ENCODE measurements around the gene MRPL36.
"Not testable (repeated sequence)": the region's sequence is repeated elsewhere in the genome, so short reads cannot be mapped to it uniquely, and the experiment has no call there.

Gene MRPL36

GRCh38 chr5:1815071-1815786, 15.6 kb upstream of the MRPL36 start:
- no peak for DNase-seq (ENCODE audit: low spot score)

- DNase-seq (ENCODE audit: low spot score), result no peak
Measured at GRCh38 chr5:1814183-1815020, 14.8 kb upstream of the MRPL36 start.

DNA sequence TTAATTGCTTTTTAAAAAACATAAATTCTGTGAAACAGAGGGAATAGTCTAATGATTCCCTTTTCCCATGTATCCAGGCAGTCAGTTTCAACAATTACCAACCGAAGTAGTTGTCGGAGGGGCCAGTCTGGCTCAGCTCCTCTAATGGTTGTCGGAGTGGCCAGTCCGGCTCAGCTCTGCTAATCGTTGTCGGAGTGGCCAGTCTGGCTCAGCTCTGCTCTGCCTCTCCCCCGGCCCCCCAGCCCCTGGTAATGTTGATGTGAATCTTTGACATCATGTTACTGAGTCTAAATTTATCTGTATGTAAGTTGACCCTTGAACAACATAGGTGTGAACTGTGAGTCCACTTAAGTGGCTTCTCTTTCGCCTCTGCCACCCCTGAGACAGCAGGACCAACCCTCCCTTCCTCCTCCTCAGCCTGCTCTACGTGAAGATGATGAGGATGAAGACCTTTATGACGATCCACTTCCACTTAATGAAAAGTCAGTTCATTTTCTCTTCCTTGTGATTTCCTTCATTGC, 11.0 kb upstream of the MRPL36 start:
- no peak for DNase-seq (ENCODE audit: low spot score)

DNA sequence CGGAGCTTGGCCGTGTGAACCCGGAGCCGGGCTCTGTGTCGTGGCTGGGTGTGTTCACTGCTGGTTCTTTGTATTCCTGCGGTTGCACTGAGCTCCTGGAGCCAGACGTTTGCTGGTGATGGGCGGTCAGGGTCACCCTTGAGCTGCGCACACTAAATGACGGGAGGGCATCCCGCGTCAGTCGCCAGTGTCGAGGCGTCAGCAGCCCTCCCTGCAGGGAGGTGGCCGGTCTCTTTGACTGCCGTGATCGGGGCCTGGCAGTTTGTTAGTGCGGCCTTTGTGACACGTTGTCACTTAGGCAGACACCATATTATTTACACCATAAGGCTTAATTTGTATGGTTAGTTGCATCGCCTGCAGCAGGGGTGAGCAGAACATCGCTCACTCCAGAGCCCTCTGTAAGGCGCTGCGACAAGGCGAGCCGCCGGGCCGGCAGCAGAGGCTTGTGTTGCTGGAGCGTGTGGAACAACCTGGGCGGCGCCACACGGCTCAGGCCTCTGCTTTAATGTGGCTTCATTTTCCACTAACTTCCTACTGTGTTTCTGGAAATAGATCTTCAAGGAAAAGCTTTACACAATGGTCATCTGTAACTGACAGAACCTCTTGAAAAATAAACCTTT, 9.9 kb upstream of the MRPL36 start:
- no peak for DNase-seq (ENCODE audit: low spot score)

- DNase-seq (ENCODE audit: low spot score), result no peak
Measured at GRCh38 chr5:1808439-1808838, 8.8 kb upstream of the MRPL36 start.

DNA sequence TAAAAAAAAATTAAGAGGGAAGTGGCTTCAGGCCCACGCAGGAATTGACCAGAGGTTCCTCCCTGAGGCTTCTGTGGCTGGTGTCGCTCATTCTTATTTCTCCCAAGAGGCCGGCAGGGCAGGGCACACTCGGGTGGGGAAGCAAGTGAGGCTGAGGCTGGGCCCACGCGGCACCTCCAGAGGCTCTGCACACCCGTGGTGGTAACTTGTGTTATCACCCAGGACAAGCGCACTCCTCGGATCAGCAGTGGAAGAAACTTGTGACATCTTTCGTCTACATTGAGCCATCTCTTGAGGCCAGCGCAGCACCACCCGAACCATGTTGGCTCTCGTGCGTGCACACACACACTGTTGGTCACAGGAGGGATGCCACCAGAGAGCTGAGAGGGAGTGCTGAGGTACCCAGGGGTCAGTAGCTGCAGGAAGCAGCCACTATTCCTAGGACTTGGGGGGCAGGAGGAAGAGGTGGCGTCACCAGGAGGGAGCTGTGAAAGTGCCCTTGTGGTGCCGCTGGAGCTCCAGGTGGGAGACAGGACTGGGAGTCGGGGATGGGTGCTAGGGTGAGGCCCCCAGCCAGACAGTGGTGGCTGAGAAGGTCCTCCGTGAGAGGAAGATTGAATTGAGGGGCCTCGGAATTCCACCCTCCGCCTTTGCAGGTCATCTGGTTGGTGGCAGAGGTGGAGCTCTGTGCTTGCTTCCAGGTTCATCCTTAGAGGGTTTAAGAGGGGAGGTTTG, 8.0 kb upstream of the MRPL36 start:
- no peak for DNase-seq (ENCODE audit: low spot score)

DNA sequence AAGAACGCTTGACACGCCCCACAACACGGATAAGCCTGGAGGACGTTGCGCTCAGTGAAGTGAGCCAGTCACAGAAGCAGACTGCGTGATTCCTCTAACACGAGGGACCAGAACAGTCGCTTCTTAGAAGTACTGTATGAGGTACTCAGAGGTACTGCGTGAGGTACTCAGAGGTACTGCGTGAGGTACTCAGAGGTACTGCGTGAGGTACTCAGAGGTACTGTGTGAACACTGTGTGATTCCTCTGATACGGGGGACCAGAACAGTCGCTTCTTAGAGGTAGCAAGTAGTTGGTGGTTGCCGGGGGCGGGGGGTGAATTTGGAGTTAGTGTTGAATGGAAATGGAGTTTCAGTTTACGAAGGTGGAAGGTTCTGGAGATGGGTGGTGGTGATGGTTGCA, 7.3 kb upstream of the MRPL36 start:
- DNase-seq (ENCODE audit: low spot score), result no peak

GRCh38 chr5:1806199-1806598, 6.6 kb upstream of the MRPL36 start:
- no peak for DNase-seq (ENCODE audit: low spot score)

GRCh38 chr5:1805736-1806135, 6.1 kb upstream of the MRPL36 start:
- DNase-seq (ENCODE audit: low spot score), result no peak

GRCh38 chr5:1805326-1805725, 5.7 kb upstream of the MRPL36 start:
- DNase-seq (ENCODE audit: low spot score), result no peak

DNA sequence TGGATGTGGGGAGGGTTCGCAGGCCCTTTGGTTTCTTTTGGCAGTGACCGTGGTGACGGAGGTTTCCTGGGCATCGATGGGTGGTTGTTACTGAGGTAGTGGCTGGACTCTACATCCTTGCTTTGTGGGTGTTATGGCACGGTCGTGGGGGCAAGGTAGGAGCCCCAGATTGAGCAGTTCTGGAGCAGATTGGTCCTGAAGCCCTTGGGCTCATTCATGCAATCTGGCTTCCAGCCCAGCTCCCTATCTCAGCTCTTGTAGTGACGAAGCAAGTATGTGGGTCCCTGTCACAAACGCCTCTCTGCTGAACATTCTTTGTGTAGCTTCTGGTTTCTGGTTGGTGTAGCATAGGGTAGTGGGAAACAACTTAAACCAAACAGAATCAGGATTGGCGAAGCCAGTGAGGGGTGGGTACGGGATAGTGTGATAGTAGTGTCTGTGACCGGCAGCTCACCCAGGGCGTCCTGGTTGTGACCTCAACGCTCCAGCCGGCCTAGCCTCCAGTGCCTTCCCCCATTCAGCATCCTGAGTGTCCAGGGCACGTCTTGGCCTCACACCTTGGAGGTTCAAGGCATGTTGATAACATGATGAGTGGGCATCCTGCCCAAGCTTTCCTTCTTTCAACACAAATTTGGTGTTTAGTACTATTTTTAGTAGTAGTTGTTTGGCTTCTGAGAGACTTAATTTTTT, 4.5 kb upstream of the MRPL36 start:
- no peak for DNase-seq (ENCODE audit: low spot score)

DNA sequence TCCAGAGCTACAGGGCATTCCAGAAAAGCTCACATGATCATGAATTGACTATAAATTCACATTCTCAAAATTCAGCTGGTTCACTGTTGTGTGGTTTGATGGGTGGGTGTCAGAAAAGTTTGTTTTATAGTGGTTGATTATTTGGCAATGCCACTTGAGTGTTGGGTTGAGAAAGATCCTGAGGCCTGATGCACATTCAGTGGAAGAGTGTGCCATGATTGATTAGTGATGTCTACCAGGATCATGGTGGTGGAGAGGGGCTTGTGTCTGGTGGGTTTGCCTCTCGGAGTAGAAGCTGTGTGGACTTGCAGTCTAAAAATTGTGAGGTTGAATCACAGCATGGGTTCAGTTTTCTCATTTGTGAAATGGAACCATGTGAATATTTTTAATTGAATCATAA, 3.6 kb upstream of the MRPL36 start:
- DNase-seq (ENCODE audit: low spot score), result no peak

- DNase-seq (ENCODE audit: low spot score), result peak; percentile 49
Measured at GRCh38 chr5:1801967-1802295, 2.3 kb upstream of the MRPL36 start.

DNA sequence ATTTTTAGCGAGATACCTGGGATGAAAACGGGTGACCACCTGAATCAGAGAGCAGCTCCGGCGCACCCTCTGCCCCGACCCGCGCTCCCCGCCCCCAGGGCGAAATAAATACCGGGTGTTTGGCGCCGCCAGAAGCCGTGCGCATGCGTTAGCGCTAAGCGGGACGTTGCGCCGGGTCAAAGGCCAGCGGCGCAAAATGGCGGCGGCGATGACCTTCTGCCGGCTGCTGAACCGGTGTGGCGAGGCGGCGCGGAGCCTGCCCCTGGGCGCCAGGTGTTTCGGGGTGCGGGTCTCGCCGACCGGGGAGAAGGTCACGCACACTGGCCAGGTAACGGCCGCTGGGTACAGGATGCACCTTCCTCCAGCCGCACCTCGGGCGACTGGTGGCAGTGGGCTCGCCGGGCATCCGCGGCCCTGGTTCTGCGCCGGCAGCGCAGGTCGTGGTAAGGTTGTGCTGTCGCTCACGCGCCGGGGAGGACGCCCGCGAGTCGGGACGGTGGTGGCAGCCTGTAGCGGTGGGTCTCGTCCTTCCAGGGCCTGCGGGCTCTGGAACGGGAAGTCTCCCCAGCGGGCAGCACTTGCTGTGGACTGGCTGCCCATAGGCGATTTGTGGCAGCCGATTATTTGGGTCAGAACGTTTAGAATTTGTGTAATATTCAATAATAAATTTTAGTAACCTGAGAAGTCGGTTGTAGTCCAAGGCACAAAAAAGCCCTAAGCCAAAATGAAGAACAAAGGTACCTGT, 1.8 kb upstream of the MRPL36 start, which contains the start of gene NDUFS6:
Gene NDUFS6, plus strand, starts transcription at position 186 of the 745 bp plus-strand sequence. Its CDS starts 11 bp downstream, at position 197.
- DNase-seq (ENCODE audit: low spot score), result peak; percentile 82

DNA sequence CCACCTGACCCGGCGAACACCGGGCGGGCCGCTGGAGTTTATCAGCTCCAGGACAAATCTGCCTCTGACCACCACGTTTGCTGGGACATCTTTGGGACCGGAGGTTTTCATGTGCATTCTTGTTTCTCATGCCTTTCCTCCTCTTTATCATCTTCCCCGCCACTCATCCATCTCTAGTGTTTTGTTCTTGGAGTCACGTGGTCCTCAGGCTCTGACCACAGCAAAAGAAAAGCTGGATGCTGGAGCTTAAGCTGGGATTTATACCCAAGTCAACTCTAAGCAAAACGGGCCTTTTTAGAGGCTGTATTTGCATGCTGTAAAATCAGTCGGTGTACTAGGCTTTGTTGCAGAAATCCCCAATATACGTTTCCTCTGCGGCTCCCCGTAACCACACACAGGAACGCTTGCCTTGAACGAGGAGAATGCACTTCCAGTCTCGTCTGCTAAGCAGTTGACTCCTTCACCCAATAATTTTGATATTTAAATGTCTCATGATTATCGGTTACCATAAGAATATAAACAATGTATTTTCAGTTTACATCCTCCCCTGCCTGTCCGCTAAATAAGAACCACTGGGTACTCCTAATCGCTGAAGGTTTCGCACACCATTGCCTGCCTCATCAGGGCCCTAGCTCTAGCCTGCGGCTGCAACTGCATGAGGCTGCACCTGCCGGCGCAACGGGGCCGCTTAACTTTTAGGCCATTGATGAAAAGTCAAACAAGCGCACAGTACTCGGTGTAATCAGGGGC, 1.0 kb upstream of the MRPL36 start:
- DNase-seq (ENCODE audit: low spot score), result no peak

- peak; percentile 65 for DNase-seq (ENCODE audit: low spot score)
Measured at GRCh38 chr5:1799110-1799601, 481 bp downstream of the MRPL36 start.

DNA sequence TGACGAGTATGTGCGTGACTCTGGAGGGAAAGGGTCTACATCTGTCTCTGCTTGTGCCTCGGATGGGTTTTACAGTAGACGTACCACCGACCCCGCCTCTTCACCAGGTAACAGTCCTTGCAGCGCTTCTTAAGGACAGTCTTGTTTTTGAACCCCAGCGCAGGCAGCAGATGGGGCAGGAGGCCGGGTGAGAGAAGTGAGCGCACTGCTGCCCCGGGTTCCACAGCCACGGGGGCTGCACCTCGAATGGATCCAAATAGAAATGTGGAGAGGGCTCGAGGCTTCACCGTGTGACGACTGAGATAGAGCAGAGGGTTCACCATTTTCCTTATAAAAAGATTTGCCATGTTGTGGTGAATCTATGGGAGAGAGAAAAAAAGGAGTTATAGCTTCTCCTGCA, 1.0 kb downstream of the MRPL36 start:
- DNase-seq (ENCODE audit: low spot score), result not testable (repeated sequence)

DNA sequence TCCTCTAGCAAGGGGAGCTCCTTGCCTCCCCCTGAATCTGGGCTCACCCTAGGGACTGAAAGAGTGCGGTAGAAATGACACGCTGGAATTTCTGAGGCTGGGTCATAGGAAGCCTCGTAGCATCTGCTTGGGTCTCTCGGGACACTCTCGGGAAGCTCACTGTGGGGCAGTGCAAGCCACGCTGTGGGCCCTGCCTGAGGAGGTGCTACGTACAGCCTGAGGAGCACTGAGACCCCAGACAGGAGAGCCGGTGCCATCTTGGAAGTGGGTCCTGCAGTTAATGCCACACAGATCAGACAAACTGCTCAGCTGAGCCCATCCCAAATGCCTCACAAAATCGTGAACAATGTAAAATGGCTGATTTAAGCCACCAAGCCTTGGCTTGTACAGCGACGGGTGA, 1.8 kb downstream of the MRPL36 start:
- no peak for DNase-seq (ENCODE audit: low spot score)

DNA sequence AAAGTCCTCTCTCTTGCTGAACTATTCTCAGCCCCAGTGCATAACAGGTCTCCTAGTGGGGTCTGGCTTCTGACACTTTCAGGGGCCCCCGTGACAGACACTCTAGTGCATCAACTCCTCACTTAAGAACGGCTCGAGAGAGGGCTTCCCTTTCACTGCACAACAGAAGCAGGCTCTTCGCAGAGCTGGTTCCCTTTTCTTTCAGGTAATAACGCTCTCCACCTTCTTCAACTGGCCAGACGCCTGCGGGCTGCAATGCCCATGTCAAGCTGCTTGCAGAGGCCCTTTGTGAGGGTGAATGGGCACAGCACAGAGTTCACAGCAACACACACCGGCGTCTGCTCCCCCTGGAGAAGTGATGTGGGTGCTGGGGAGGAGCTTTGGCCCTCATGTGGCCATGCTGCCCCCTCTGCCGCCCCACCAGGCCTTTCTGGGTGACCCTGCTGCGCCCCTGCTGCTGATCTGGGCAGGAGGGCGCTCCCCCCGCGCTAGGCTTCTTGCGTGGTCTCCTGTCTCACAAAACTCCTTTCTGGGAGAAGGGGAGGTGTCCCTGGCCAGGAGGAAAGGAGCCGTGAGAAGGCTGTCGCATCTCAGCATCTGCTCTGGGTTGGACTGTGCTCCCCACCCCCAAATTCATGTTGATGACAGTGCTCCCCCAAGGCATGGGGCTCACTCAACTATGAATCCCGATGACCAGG, 2.4 kb downstream of the MRPL36 start:
- DNase-seq (ENCODE audit: low spot score), result no peak

All from iPS-NIHi11 (cell line).